Fibroblast of pulmonary artery (primary cell): ENCODE results near the gene ZNF574.
A peak's percentile ranks its signal among the peaks of the same experiment; 100 is the strongest.

ENCODE experiments used
- DNase-seq: peaks from one replicate; pipeline ENCODE4 v3.0.0-alpha.2; 2010; ENCODE audit warnings: low read depth
- H3K4me3 ChIP-seq: replicated peaks from 2 replicates; pipeline ENCODE4 v1.5.1; 2011; ENCODE audit warnings: low read depth, mild to moderate bottlenecking, control low read depth, low read length, moderate library complexity
- CTCF ChIP-seq: IDR thresholded peaks from 2 replicates; pipeline ENCODE4 v1.5.1; 2011; ENCODE audit warnings: mild to moderate bottlenecking, control low read depth, low read length, inconsistent platforms; ENCODE audit errors: missing control alignments

ZNF574 gene

GRCh38 chr19:42120276-42120980 is 44.5 kb downstream of the ZNF574 start:
- no peak for TF ChIP-seq CTCF
- no peak for DNase-seq
- H3K4me3 ChIP-seq: no peak overlapping the region

- no peak overlapping the region for H3K4me3 ChIP-seq
Measured at GRCh38 chr19:42121036-42121621, 45.2 kb downstream of the ZNF574 start.

GRCh38 chr19:42121656-42122069 is 45.7 kb downstream of the ZNF574 start:
- no peak for TF ChIP-seq CTCF
- peak; percentile 82 for DNase-seq
- H3K4me3 ChIP-seq: no peak overlapping the region

More at GRCh38 chr19:42121036-42121621, 45.2 kb downstream of the ZNF574 start:
- no peak for TF ChIP-seq CTCF
- DNase-seq: no peak

- no peak overlapping the region for H3K4me3 ChIP-seq
Measured at GRCh38 chr19:42122691-42123607, 47.0 kb downstream of the ZNF574 start.

GRCh38 chr19:42123765-42124164 is 47.8 kb downstream of the ZNF574 start:
- no peak for DNase-seq
- no peak overlapping the region for H3K4me3 ChIP-seq
- TF ChIP-seq CTCF: no peak

More at GRCh38 chr19:42122691-42123607, 47.0 kb downstream of the ZNF574 start:
- peak; percentile 0 for TF ChIP-seq CTCF
- no peak for DNase-seq

- H3K4me3 ChIP-seq: no peak overlapping the region
- no peak for TF ChIP-seq CTCF
- no peak for DNase-seq
Measured at GRCh38 chr19:42124386-42124901, 48.5 kb downstream of the ZNF574 start.
